GM12891 (cell line): ENCODE results near the gene PTPRR.

ENCODE experiments used
- DNase-seq: peaks from one replicate; pipeline ENCODE4 v3.0.0; 2011; ENCODE audit warnings: low spot score; ENCODE audit not compliant: insufficient read length
- FAIRE-seq: peaks from 2 replicates; lab custom pipeline; 2011; peaks lifted over from hg19 to GRCh38; lab: Jason Lieb, UNC
- PAX5 ChIP-seq: IDR thresholded peaks from 2 replicates; pipeline ENCODE4 v1.6.1; 2011; ENCODE audit warnings: low read length, moderate library complexity, mild to moderate bottlenecking; ENCODE audit not compliant: insufficient read depth, severe bottlenecking
- POLR2A ChIP-seq: IDR thresholded peaks from 2 replicates; pipeline ENCODE4 v1.6.1; 2011; ENCODE audit warnings: low read depth, low read length, control low read depth
- POLR2AphosphoS5 ChIP-seq: IDR thresholded peaks from 2 replicates; pipeline ENCODE4 v1.6.1; 2011; ENCODE audit warnings: low read depth, low read length, control low read depth
- POU2F2 ChIP-seq: IDR thresholded peaks from 2 replicates; pipeline ENCODE4 v1.6.1; 2011; ENCODE audit warnings: low read depth, mild to moderate bottlenecking, control low read depth, low read length, moderate library complexity
- SPI1 ChIP-seq: IDR thresholded peaks from 2 replicates; pipeline ENCODE4 v1.6.1; 2011; ENCODE audit warnings: low read depth, low read length, control low read depth
- TAF1 ChIP-seq: IDR thresholded peaks from 2 replicates; pipeline ENCODE4 v1.6.1; 2011; ENCODE audit warnings: low read depth, low read length, control low read depth

Gene PTPRR

DNA sequence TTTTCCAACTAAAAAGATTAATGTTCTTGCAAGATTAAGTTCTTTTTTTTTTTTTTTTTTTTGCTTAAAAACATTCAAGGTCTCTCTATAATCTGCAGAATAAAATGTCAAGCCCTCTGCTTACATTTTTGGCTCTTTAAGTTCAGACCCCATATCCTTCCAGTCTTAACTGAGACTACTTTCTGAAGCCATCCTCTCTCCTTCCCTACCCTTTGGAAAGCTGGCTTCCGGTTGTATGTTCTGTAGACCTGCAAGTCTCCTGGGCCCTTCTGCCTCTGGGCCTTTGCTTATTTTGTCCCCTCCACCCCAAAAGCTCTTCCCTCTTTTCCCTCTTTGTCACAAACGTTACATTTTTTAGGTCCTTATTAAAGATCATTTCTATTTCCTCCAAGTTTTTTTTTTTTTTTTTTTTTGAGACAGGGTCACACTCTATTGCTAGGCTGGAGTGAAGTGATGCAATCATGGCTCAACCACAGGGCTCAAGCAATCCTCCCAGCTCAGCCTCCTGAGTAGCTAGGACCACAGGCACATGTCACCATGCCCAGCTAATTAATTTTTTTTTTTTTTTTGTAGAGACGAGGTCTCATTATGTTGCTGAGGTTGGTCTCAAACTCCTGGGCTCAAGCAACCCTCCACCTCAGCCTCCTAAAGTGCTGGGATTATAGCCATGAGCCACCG, 329.9 kb downstream of the PTPRR start:
- DNase-seq, result no peak
- FAIRE-seq, result no peak
- TF ChIP-seq PAX5 (no peak), TAF1 (no peak), SPI1 (no peak), POU2F2 (no peak), POLR2A (no peak), POLR2AphosphoS5 (no peak)

DNA sequence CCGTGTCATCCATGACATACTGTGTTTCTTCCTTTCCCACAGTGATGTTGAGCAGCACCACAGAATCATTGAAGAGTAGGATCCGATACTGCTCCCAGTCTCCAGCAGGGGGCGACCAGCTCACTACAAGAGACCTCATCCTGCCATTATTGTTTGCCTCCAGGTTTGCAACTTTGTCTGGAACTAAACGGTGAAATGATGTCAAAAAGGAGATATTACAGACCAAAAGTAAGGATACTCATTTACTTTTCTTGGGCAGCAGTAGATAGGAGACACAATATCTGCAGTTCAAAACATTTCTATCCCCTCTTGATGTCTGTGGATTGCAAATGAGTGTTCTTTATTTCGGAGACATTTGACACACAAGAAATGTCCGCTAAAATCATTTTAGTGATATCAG, 330.5 kb downstream of the PTPRR start:
- TF ChIP-seq SPI1 (no peak), POLR2AphosphoS5 (no peak), POLR2A (no peak), TAF1 (no peak), PAX5 (no peak), POU2F2 (no peak)
- DNase-seq, result peak; percentile 22
- peak; percentile 87 for FAIRE-seq
